K562 (cell line): ENCODE data around the gene CTSL. TPM values are rescaled to one million over a fixed set of nuclear protein-coding genes. Genes with fewer than 3 reads are reported as not detected.

ENCODE experiments used
- ATAC-seq: fragments of 200-7000 bp; cut with Tn5 transposase; 3 replicates; pipeline ENCODE4 v1.9.1; 2020; ENCODE audit warnings: moderate library complexity
- BruUV-seq: library from RNA; stranded (reverse); fragments of 400-500 nt; replicated peaks from 2 replicates; lab custom pipeline; 2021; lab: Mats Ljungman, UMichigan
- CTCF ChIA-PET: fragments of 300-600 bp; formaldehyde crosslinking; extraction: SDS; loops from one replicate; lab custom pipeline; 2021; ENCODE audit warnings: low intra/inter-chr PET ratio; lab: Yijun Ruan, JAX
- POLR2A ChIA-PET: fragments of 300-600, 350-650 bp; sonication (Branson Sonifier 250); formaldehyde crosslinking; extraction: SDS; loops from one replicate; lab custom pipeline; 2021; ENCODE audit warnings: antibody characterized with exemption, inconsistent platforms; lab: Yijun Ruan, JAX
- DNase-seq, 4 experiments: peaks; one replicate each; pipeline versions ENCODE4 v3.0.0 to v3.0.0-alpha.2; 2011 to 2018; ENCODE audit warnings: low spot score in 3 of 4, mixed read lengths in 3 of 4; ENCODE audit errors: extremely low read depth in 1 of 4
- FAIRE-seq: peaks from 2 replicates; lab custom pipeline; 2011; peaks lifted over from hg19 to GRCh38; lab: Jason Lieb, UNC
- H2AFZ ChIP-seq: 2 replicates; pipeline ENCODE4 v1.6.0; 2011; ENCODE audit warnings: low read depth, low read length, control low read depth, inconsistent platforms
- H3K27ac ChIP-seq: fragments of 200-600 bp; 3 replicates; pipeline ENCODE4 v1.8.0; 2011; ENCODE audit warnings: low read depth, mild to moderate bottlenecking, control low read depth, inconsistent platforms, low read length, moderate library complexity, mixed read lengths; ENCODE audit errors: extremely low read depth
- H3K27me3 ChIP-seq, 2 experiments: fragments of 300-600 bp in 1 of 2; 2 replicates in 1 of 2; 3 replicates in 1 of 2; pipeline versions ENCODE4 v1.6.0 to v1.8.0; 2011; ENCODE audit warnings: inconsistent platforms in 2 of 2, low read length in 2 of 2, mild to moderate bottlenecking in 1 of 2, mixed read lengths in 1 of 2, moderate library complexity in 1 of 2; ENCODE audit not compliant: control insufficient read depth in 2 of 2, insufficient read depth in 2 of 2
- H3K36me3 ChIP-seq: fragments of 300-600 bp; 3 replicates; pipeline ENCODE4 v1.8.0; 2011; ENCODE audit warnings: mild to moderate bottlenecking, low read length, inconsistent platforms; ENCODE audit not compliant: control insufficient read depth, insufficient read depth
- H3K4me1 ChIP-seq, 2 experiments: fragments of 200-600 bp in 1 of 2; replicated peaks in 1 of 2; 2 replicates in 1 of 2; 3 replicates in 1 of 2; pipeline versions ENCODE4 v1.5.1 to v1.8.0; 2011; ENCODE audit warnings: inconsistent platforms in 2 of 2, low read length in 2 of 2, mild to moderate bottlenecking in 1 of 2, mixed read lengths in 1 of 2, moderate library complexity in 1 of 2; ENCODE audit not compliant: control insufficient read depth in 2 of 2, insufficient read depth in 2 of 2
- H3K4me2 ChIP-seq: 2 replicates; pipeline ENCODE4 v1.6.1; 2011; ENCODE audit warnings: low read length, control low read depth, inconsistent platforms, mixed read lengths; ENCODE audit not compliant: insufficient read depth
- H3K4me3 ChIP-seq: fragments of 200-600 bp; sonication (generic), shearing (Covaris generic); 2 replicates; pipeline ENCODE4 v1.5.1; 2016; ENCODE audit warnings: control low read depth, inconsistent platforms
- H3K79me2 ChIP-seq: fragments of 200-600 bp; 3 replicates; pipeline ENCODE4 v1.8.0; 2011; ENCODE audit warnings: low read length, inconsistent platforms; ENCODE audit not compliant: control insufficient read depth, insufficient read depth
- H3K9ac ChIP-seq, 2 experiments: 2 replicates each; pipeline versions ENCODE4 v1.6.0 to v1.6.1; 2011; ENCODE audit warnings: low read depth in 2 of 2, low read length in 2 of 2, control low read depth in 1 of 2, inconsistent platforms in 1 of 2, mild to moderate bottlenecking in 1 of 2, mixed read lengths in 1 of 2; ENCODE audit not compliant: insufficient read depth in 1 of 2
- H3K9me1 ChIP-seq: one replicate; pipeline ENCODE4 v1.6.0; 2011; ENCODE audit warnings: inconsistent platforms, mild to moderate bottlenecking, low read length, moderate library complexity; ENCODE audit not compliant: control insufficient read depth, insufficient read depth
- H3K9me3 ChIP-seq: replicated peaks from 2 replicates; pipeline ENCODE4 v1.5.1; 2011; ENCODE audit warnings: low read depth, low read length, inconsistent platforms; ENCODE audit not compliant: control insufficient read depth, insufficient read depth
- H4K20me1 ChIP-seq: replicated peaks from 2 replicates; pipeline ENCODE4 v1.6.1; 2011; ENCODE audit warnings: low read length, inconsistent platforms, mixed read lengths; ENCODE audit not compliant: control insufficient read depth, insufficient read depth
- CBX2 ChIP-seq: fragments of 200-600 bp; sonication (generic); IDR thresholded peaks from one replicate; pipeline ENCODE4 v1.6.1; 2012; ENCODE audit warnings: mild to moderate bottlenecking, low read length, inconsistent platforms; ENCODE audit not compliant: insufficient read depth, poor library complexity, severe bottlenecking
- MTF1 ChIP-seq: fragments of 250-450 bp; sonication (Bioruptor Pico); IDR thresholded peaks from 2 replicates; pipeline ENCODE4 v1.9.0; 2021; ENCODE audit warnings: moderate library complexity, mild to moderate bottlenecking, inconsistent platforms, borderline replicate concordance
- PBX2 ChIP-seq, 2 experiments: IDR thresholded peaks in 1 of 2; conservative IDR thresholded peaks in 1 of 2; 2 replicates each; pipeline ENCODE4 v1.6.1; 2016; ENCODE audit warnings: low read depth in 2 of 2, mild to moderate bottlenecking in 1 of 2, missing compliant biosample characterization in 1 of 2, missing genetic modification characterization in 1 of 2, moderate library complexity in 1 of 2
- RBM22 ChIP-seq: fragments of 200-400 bp; formaldehyde crosslinking; IDR thresholded peaks from 2 replicates; pipeline ENCODE4 v1.6.1; 2018; ENCODE audit warnings: low read length, low read depth; ENCODE audit not compliant: poor library complexity, severe bottlenecking
- U2AF1 ChIP-seq: fragments of 200-400 bp; formaldehyde crosslinking; optimal IDR thresholded peaks from 2 replicates; pipeline ENCODE3; 2017; ENCODE audit warnings: mild to moderate bottlenecking, low read depth, low read length, moderate library complexity
- ZBTB11 ChIP-seq, 3 experiments: fragments of 200-800 bp in 1 of 3; fragments of 250-450 bp in 1 of 3; fragments of 450-650 bp in 1 of 3; sonication (Bioruptor Pico) in 1 of 3; sonication (Bioruptor generic) in 1 of 3; formaldehyde crosslinking in 1 of 3; IDR thresholded peaks; 2 replicates each; pipeline versions ENCODE4 v1.6.1 to v1.8.0; 2016 to 2022; ENCODE audit warnings: mild to moderate bottlenecking in 2 of 3, missing genetic modification characterization in 2 of 3, missing compliant biosample characterization in 1 of 3, moderate library complexity in 1 of 3
- ZBTB9 ChIP-seq: fragments of 450-650 bp; formaldehyde crosslinking; IDR thresholded peaks from 2 replicates; pipeline ENCODE4 v1.4.0; 2020; ENCODE audit warnings: mild to moderate bottlenecking, moderate library complexity
- ZNF830 ChIP-seq: fragments of 250-450 bp; sonication (Bioruptor Pico); IDR thresholded peaks from 2 replicates; pipeline ENCODE4 v1.5.0; 2021; ENCODE audit warnings: mild to moderate bottlenecking
- WGBS: fragments of 100-300 bp; shearing (Covaris generic); methylation state at CpG from one replicate; pipeline ENCODE4 v1.1.6; 2016; ENCODE audit warnings: low coverage, mixed read lengths; ENCODE audit not compliant: insufficient coverage; ENCODE audit errors: missing lambda C conversion rate; 5-methylcytosine and 5-hydroxymethylcytosine counted together
- in situ Hi-C: fragments of 300-500 bp; cut with MboI; formaldehyde crosslinking; loops from 4 replicates; pipeline ENCODE4 v1.15.0; 2018; ENCODE audit warnings: inconsistent platforms, mixed read lengths
- intact Hi-C: fragments of 100-400 bp; cut with micrococcal nuclease; formaldehyde crosslinking; loops from 2 replicates; pipeline ENCODE4 v1.14.2; 2022
- polyA plus RNA-seq, 8 experiments: library from polyadenylated mRNA; depleted of rRNA in 4 of 8; stranded (reverse) in 5 of 8; unstranded in 3 of 8; fragments of >200 nt; fragmentation: Nextera tagmentation in 2 of 8; fragmentation: Illumina TruSeq in 1 of 8; extraction: Ambion mirVana in 2 of 8; extraction: Trizol in 1 of 8; gene quantifications; 2 replicates each; pipeline versions ENCODE4 v1.2.1 to v1.2.3, GENCODE V29; 2011 to 2014; ENCODE audit warnings: inconsistent platforms in 1 of 8, missing spikeins in 1 of 8
- total RNA-seq, 7 experiments: library from RNA; depleted of rRNA in 6 of 7; stranded (reverse); fragments of >200 nt in 6 of 7; fragmentation: Illumina TruSeq in 2 of 7; extraction: Trizol in 2 of 7; gene quantifications; 2 replicates each; pipeline versions ENCODE4 v1.2.1 to v1.2.3, GENCODE V29; 2011 to 2021; ENCODE audit warnings: low replicate concordance in 1 of 7

Gene CTSL
- total and polyA plus RNA-seq, 9 of the 15 experiments (the other 6 are each of a cell fraction or from before 2014, with no cell fraction given): 55.9 to 165 (median 93.7) TPM

GRCh38 chr9:87725900-87726709 lies at the start of gene CTSL (continued):
- no peak for TF ChIP-seq RBM22
- no peak for TF ChIP-seq ZBTB11 (CRISPR knock-in tag; IDR thresholded peaks at IDR 0.05)

GRCh38 chr9:87676976-87677775 lies 48.7 kb upstream of the CTSL start:
- CTCF ChIA-PET: no interaction called here
- TF ChIP-seq PBX2 (CRISPR knock-in tag; IDR thresholded peaks at IDR 0.05; ENCODE audit: low read depth) (no peak), PBX2 (tag; conservative IDR thresholded peaks at IDR 0.05; ENCODE audit: low read depth) (no peak), MTF1 (no peak), CBX2 (no peak), ZBTB9 (CRISPR knock-in tag) (no peak), ZNF830 (CRISPR knock-in tag) (no peak), U2AF1 (no peak)

More at GRCh38 chr9:87676976-87677775, 48.7 kb upstream of the CTSL start:
- in situ Hi-C loops: loop anchor here (5.0 to 25.0 kb wide), 3 partner anchors 135 to 635 kb away; no protein-coding TSS in a partner anchor
- BruUV-seq: no TSS peak
- Histone ChIP-seq H2AFZ (no peak overlapping the region), H4K20me1 (no peaks in the 10 kb centered on the region), H3K4me2 (no peak overlapping the region), H3K4me3 (no peak overlapping the region), H3K4me1 (peaks cover 13 to 15% of the 10 kb centered on the region in 2 experiments; a peak in 4 of 5 replicates), H3K9ac (no peak overlapping the region), H3K9me3 (no peaks in the 10 kb centered on the region), H3K27me3 (no peaks in the 10 kb centered on the region), H3K9me1 (peaks cover 2% of the 10 kb centered on the region), H3K79me2 (no peaks in the 10 kb centered on the region), H3K36me3 (peaks cover 5% of the 10 kb centered on the region; the same call in 1 of the 3 replicates), H3K27ac (no peak overlapping the region)
- DNase-seq (no peak), FAIRE-seq (no peak), ATAC-seq (no peak)
- POLR2A ChIA-PET: interaction anchor here (0.6 kb wide), 1 partner anchor 334 kb away, joined by 4 read pairs; no protein-coding TSS in a partner anchor
- WGBS: 72% methylated on average over 11 of the region's 14 CpGs
- intact Hi-C loops: no loop called here
